22Rv1 (cell line): ENCODE results near the gene RPP14.

Source experiments
- ZFX ChIP-seq: fragments of 450-650 bp; IDR thresholded peaks from 2 replicates; pipeline ENCODE4 v1.6.1; 2017; ENCODE audit warnings: antibody characterized with exemption, borderline replicate concordance
- TF ChIP-seq, protein P1 (sequence below): fragments of 450-650 bp; IDR thresholded peaks from 2 replicates; pipeline ENCODE4 v1.5.1; 2017; ENCODE audit warnings: mild to moderate bottlenecking

DNA sequence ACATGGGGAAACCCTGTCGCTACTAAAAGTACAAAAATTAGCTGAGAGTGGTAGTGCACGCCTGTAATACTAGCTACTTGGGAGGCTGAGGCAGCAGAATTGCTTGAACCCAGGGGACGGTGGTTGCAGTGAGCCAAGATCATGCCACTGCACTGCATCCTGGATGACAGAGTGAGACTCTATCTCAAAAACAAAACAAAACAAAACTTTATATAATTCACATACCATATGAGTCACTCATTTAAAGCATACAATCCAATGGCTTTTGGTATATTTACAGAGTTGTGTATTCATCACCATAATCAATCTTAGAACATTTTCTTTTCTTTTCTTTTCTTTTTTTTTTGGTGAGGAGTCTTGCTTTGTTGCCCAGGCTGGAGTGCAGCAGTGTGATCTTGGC lies 35.3 kb downstream of the RPP14 start:
- TF ChIP-seq, protein P1, sequence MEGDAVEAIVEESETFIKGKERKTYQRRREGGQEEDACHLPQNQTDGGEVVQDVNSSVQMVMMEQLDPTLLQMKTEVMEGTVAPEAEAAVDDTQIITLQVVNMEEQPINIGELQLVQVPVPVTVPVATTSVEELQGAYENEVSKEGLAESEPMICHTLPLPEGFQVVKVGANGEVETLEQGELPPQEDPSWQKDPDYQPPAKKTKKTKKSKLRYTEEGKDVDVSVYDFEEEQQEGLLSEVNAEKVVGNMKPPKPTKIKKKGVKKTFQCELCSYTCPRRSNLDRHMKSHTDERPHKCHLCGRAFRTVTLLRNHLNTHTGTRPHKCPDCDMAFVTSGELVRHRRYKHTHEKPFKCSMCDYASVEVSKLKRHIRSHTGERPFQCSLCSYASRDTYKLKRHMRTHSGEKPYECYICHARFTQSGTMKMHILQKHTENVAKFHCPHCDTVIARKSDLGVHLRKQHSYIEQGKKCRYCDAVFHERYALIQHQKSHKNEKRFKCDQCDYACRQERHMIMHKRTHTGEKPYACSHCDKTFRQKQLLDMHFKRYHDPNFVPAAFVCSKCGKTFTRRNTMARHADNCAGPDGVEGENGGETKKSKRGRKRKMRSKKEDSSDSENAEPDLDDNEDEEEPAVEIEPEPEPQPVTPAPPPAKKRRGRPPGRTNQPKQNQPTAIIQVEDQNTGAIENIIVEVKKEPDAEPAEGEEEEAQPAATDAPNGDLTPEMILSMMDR = no peak
- no peak for TF ChIP-seq ZFX
